AG09319 (cell line): Measurements from ENCODE around the gene TRIM2.
A peak's percentile ranks its signal among the peaks of the same experiment; 100 is the strongest.

Experiments
- DNase-seq: peaks from one replicate; pipeline ENCODE4 v3.0.0-alpha.2; 2010; ENCODE audit warnings: low read depth; ENCODE audit errors: extremely low read depth
- TF ChIP-seq, protein P1 (sequence below): IDR thresholded peaks from 2 replicates; pipeline ENCODE4 v1.5.1; 2011; ENCODE audit warnings: low read depth, mild to moderate bottlenecking, inconsistent platforms, low read length, moderate library complexity

The TRIM2 gene

DNA sequence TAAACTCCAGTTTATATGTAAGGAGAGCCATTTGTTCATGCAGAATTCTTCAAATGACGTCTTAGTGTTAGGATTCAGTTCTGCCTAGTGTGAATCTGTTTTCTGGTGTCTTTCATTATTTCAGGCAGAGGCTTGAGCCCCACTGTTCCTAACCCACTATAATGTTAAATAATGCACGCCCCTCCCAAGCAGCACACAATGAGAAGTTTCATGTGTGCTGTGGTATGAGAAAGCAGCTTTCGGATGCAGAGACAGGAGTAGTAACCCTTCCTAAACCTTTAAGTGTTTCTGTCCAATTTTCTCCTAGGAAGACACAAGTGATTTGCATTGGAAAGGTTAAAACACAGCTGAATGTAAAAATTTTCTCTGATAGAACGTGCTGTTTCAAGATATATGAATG lies 54.5 kb downstream of the TRIM2 start:
- TF ChIP-seq, protein P1, sequence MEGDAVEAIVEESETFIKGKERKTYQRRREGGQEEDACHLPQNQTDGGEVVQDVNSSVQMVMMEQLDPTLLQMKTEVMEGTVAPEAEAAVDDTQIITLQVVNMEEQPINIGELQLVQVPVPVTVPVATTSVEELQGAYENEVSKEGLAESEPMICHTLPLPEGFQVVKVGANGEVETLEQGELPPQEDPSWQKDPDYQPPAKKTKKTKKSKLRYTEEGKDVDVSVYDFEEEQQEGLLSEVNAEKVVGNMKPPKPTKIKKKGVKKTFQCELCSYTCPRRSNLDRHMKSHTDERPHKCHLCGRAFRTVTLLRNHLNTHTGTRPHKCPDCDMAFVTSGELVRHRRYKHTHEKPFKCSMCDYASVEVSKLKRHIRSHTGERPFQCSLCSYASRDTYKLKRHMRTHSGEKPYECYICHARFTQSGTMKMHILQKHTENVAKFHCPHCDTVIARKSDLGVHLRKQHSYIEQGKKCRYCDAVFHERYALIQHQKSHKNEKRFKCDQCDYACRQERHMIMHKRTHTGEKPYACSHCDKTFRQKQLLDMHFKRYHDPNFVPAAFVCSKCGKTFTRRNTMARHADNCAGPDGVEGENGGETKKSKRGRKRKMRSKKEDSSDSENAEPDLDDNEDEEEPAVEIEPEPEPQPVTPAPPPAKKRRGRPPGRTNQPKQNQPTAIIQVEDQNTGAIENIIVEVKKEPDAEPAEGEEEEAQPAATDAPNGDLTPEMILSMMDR: no peak
- no peak for DNase-seq

DNA sequence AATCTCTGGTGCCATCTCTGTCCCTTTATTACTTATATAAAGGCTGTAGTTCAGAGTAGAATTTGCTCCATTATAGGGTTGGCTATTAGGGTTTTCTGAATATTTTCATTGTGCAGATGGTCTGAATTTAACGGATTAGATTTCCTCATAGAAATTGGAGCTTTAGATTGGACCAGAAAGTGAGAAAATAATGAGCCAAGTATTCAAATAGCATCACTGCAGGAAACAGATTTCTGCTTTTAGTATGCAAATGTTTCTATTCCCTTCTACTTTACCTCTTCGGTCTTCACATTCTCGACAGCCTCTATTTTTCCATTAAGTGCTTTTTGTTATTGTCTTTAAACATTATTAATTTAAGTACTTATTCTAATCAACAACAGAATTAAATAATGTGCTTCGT lies 55.4 kb downstream of the TRIM2 start:
- TF ChIP-seq, protein P1: no peak
- no peak for DNase-seq

DNA sequence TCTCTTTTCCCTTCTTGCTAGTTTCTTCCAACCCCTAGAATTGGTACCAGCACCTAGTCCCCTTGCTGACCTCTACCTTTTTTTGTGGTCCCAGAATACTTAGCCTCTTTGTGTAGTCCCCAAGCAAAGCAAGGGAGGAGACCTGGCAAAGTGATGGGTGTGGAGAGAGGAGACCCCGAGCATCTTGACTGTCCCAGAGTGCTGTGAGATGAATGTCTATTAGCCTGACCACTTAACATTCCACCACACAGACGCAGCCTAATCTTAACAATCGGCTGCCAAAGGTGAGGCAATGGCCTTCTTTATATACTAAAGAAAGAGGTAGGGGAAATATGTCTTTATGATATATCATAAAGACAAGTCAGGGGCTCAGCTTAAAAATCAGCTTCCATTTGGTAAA lies 55.9 kb downstream of the TRIM2 start:
- no peak for DNase-seq
- TF ChIP-seq, protein P1: no peak

DNA sequence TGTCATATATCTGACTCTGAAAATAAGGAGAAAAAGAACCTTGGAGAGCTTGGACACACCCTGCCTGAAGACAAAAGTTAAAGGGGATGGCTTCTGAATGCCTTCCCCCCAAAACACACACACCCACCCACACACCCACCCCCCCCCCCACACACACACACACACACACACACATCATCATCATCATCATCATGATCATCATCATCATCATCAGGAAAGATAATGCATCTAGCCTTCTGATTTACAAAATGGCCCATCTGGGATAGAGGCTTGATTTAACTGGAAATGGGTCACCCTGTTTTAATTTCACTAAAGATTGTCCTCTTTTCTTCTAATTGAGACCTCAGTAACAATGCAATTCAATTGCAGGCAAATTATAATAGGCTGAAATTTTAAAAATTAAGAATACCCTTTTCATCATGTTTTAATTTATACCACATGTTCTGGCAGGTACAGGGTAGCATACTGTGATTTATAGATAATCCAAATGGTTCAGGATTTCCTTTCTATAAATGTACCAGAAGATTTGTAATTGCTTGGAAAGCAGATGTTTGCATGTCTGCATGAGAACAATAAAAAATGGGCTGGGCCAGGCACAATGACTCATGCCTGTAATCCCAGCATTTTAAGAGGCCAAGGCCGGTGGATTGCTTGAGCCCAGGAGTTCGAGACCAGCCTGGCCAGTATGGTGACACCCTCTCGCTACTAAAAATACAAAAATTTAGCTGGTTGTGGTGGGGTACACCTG lies 56.5 kb downstream of the TRIM2 start:
- TF ChIP-seq, protein P1: no peak

DNA sequence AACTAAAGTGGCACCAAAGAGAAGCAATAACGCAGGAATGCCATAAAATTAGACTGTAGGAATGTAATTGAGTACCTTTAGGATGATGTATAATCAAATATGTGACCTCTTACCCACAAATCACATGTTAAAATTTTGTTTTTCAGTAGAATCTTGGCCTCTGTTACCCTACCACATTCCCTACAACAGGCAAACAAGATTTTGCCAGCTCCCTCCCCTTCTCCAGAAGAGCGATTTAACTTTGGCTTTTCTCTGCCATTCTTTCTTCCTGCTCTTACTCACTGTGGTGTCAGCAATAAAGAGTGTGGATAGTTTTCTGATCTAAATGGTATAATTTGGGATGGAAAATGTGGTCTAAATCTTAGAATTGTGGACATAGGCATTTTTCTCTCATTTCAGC lies 57.2 kb downstream of the TRIM2 start:
- no peak for DNase-seq
- TF ChIP-seq, protein P1: no peak

More for the DNA sequence above, 56.5 kb downstream of the TRIM2 start:
- DNase-seq: peak; percentile 24

DNA sequence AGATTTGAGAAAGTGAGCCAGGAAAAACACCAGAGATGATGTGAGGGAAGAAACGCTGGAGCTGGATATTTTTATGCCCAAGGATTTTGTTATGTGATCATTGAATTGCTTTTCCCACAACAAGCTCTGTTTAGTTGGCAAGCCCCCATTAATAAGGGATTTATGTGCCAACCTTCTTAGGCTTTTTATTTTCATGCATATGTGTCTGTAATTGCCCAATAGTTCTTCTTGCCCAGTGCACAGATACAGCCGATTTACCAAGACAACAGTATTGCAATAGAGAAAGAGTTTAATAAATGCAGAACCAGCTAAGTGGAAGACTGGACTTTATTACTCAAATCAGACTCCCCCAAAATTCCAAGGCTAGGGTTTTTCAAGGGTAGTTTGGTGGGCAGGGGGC lies 57.7 kb downstream of the TRIM2 start:
- TF ChIP-seq, protein P1: no peak
- no peak for DNase-seq

DNA sequence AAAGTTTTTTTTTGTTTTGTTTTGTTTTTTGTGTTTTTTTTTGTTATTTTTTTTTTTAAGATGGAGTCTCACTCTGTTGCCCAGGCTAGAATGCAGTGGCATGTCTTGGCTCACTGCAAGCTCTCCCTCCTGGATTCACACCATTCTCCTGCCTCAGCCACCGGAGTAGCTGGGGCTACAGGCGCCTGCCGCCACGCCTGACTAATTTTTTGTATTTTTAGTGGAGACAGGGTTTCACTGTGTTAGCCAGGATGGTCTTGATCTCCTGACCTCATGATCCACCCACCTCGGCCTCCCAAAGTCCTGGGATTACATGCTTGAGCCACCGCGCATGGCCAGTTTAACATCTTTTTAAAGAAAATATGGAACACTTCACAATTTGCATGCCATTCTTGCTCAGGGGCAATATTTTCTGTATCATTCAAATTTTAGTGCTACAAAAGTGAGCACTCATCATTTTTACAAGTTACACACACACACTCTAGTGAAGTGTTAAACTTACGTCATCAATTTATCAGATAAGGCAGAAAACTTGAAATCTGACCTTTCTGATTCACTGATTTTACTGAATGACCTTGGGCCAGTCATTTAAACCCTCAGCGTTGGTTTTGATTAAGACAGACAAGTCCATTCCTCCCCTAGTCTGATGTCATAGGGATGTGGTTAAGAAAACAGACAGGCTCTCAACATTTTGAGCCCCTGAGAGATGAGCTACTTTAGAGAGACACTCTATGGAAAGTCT lies 61.2 kb downstream of the TRIM2 start:
- TF ChIP-seq, protein P1: no peak
- DNase-seq: no peak
